MM.1S (cell line): ENCODE measurements around the gene METTL22.

ENCODE experiments used
- EZH2phosphoT487 ChIP-seq: fragments of 300-600 bp; sonication (generic); IDR thresholded peaks from 2 replicates; pipeline ENCODE4 v1.6.1; 2018; ENCODE audit warnings: antibody characterized with exemption, low read length
- TF ChIP-seq, protein P1 (sequence below): fragments of 300-600 bp; sonication (generic); IDR thresholded peaks from 2 replicates; pipeline ENCODE4 v1.5.1; 2016; ENCODE audit warnings: antibody characterized with exemption, low read length, mixed read lengths

GRCh38 chr16:8661703-8662102 lies 40.2 kb downstream of the METTL22 start:
- TF ChIP-seq, protein P1, sequence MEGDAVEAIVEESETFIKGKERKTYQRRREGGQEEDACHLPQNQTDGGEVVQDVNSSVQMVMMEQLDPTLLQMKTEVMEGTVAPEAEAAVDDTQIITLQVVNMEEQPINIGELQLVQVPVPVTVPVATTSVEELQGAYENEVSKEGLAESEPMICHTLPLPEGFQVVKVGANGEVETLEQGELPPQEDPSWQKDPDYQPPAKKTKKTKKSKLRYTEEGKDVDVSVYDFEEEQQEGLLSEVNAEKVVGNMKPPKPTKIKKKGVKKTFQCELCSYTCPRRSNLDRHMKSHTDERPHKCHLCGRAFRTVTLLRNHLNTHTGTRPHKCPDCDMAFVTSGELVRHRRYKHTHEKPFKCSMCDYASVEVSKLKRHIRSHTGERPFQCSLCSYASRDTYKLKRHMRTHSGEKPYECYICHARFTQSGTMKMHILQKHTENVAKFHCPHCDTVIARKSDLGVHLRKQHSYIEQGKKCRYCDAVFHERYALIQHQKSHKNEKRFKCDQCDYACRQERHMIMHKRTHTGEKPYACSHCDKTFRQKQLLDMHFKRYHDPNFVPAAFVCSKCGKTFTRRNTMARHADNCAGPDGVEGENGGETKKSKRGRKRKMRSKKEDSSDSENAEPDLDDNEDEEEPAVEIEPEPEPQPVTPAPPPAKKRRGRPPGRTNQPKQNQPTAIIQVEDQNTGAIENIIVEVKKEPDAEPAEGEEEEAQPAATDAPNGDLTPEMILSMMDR: no peak
- no peak for TF ChIP-seq EZH2phosphoT487
